Thoracic aorta (tissue), 2 donors: ENCODE results near the gene ZBTB7C. TPM values are rescaled to one million over a fixed set of nuclear protein-coding genes. Genes with fewer than 3 reads are reported as not detected.
A peak's percentile ranks its signal among the peaks of the same experiment; 100 is the strongest.

ENCODE experiments used
- ATAC-seq: fragments of 150-250 bp; one replicate; pipeline ENCODE4 v1.8.0; 2017; ENCODE audit warnings: low read depth; ENCODE audit not compliant: insufficient number of reproducible peaks, low FRiP score
- DNase-seq: peaks from one replicate; pipeline ENCODE4 v3.0.0-alpha.2; 2020; ENCODE audit warnings: low spot score
- H3K27ac ChIP-seq, 2 donors: fragments of 200-600 bp; sonication (generic); 1 replicate in 1 of 2; 2 replicates in 1 of 2; pipeline ENCODE4 v1.5.1; 2016; ENCODE audit warnings: mild to moderate bottlenecking in 2 of 2, moderate library complexity in 2 of 2
- H3K27me3 ChIP-seq: fragments of 200-600 bp; sonication (generic); replicated peaks from 2 replicates; pipeline ENCODE4 v1.6.0; 2016; ENCODE audit warnings: mild to moderate bottlenecking; ENCODE audit not compliant: insufficient read depth
- H3K36me3 ChIP-seq: fragments of 200-600 bp; sonication (generic); one replicate; pipeline ENCODE4 v1.5.1; 2016
- H3K4me1 ChIP-seq, 2 donors: fragments of 200-600 bp; sonication (generic); 1 replicate in 1 of 2; 2 replicates in 1 of 2; pipeline versions ENCODE4 v1.5.1 to v1.6.0; 2016; ENCODE audit warnings: low read depth in 2 of 2, mild to moderate bottlenecking in 1 of 2; ENCODE audit not compliant: control insufficient read depth in 1 of 2
- H3K4me3 ChIP-seq: fragments of 200-600 bp; sonication (generic); 2 replicates; pipeline ENCODE4 v1.5.1; 2016; ENCODE audit warnings: mild to moderate bottlenecking
- H3K9me3 ChIP-seq: fragments of 200-600 bp; sonication (generic); 2 replicates; pipeline ENCODE4 v1.5.1; 2016
- total RNA-seq, 2 donors: library from RNA; depleted of rRNA; stranded (reverse); fragments of >200 nt; gene quantifications; one replicate each; pipeline versions ENCODE4 v1.1.0 to v1.2.3, GENCODE V29; 2016
- TF ChIP-seq, protein P1 (sequence below): fragments of 200-600 bp; sonication (generic); IDR thresholded peaks from one replicate; pipeline ENCODE4 v1.5.1; 2019; ENCODE audit warnings: antibody characterized with exemption

The ZBTB7C gene
- total RNA-seq, 2 donors from 2014 or later = 9.6 to 10.9 TPM

GRCh38 chr18:48036226-48036625 is 373.0 kb downstream of the ZBTB7C start:
- H3K4me1 ChIP-seq = peaks cover 0 to 18% of the 10 kb centered on the region in 2 donors
- no peak overlapping the region for H3K27ac ChIP-seq
- no peaks in the 10 kb centered on the region for H3K9me3 ChIP-seq
- H3K36me3 ChIP-seq = peaks cover 3% of the 10 kb centered on the region
- H3K4me3 ChIP-seq = no peak overlapping the region
- no peaks in the 10 kb centered on the region for H3K27me3 ChIP-seq
- DNase-seq (no peak), ATAC-seq (no peak)
- TF ChIP-seq, protein P1, sequence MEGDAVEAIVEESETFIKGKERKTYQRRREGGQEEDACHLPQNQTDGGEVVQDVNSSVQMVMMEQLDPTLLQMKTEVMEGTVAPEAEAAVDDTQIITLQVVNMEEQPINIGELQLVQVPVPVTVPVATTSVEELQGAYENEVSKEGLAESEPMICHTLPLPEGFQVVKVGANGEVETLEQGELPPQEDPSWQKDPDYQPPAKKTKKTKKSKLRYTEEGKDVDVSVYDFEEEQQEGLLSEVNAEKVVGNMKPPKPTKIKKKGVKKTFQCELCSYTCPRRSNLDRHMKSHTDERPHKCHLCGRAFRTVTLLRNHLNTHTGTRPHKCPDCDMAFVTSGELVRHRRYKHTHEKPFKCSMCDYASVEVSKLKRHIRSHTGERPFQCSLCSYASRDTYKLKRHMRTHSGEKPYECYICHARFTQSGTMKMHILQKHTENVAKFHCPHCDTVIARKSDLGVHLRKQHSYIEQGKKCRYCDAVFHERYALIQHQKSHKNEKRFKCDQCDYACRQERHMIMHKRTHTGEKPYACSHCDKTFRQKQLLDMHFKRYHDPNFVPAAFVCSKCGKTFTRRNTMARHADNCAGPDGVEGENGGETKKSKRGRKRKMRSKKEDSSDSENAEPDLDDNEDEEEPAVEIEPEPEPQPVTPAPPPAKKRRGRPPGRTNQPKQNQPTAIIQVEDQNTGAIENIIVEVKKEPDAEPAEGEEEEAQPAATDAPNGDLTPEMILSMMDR = no peak

GRCh38 chr18:48035556-48035860 is 373.7 kb downstream of the ZBTB7C start:
- Histone ChIP-seq H3K36me3 (peaks cover 3% of the 10 kb centered on the region), H3K27me3 (no peaks in the 10 kb centered on the region), H3K9me3 (no peaks in the 10 kb centered on the region), H3K4me1 (peaks cover 0 to 18% of the 10 kb centered on the region in 2 donors), H3K27ac (no peak overlapping the region), H3K4me3 (no peak overlapping the region)
- no peak for DNase-seq
- TF ChIP-seq, protein P1 = no peak
- no peak for ATAC-seq

DNA sequence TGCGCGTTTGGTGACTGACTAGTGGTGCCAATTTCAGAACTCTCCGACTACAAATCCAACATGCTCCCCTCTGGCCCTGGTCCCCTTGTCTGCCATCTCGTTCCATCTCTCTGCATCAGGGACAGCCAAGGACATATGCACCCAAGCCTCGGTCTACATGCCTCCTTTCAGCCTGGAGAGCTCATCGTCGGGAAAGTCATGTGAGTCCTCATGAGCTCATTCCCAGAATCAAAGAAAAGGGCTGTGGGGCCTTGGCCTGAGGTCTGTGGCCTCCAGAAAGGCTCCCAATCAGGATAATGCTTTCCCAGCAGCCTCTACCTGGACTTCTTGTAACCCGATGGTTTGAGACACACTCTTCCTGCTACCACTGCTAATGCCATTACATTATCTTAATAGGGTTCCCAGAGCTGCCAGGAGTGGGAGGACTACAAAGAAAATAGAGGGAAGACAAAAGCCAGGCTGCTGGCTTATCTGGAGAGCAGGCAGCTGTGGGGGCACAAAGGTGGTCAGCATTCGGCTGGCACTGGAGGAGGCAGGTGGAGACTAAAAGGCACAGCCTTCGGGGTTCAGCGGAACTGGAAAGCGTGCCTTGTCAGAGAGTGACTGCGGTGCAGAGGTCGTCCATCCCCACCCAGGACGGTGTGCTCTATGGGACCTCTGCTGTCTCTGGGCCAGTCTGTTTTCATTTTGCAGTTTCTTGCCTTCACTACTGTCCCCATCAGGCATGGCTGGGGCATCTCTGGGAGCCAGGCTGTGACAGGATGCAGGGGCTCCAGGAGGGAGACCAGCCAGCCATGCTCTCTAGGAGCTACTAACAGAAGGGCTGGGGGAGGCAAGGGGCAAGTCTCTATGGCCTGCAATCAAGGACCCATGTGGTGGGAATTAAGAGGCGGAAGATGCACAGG is 374.3 kb downstream of the ZBTB7C start:
- no peak for DNase-seq
- no peaks in the 10 kb centered on the region for H3K27me3 ChIP-seq
- TF ChIP-seq, protein P1 = no peak
- H3K36me3 ChIP-seq = peaks cover 3% of the 10 kb centered on the region
- H3K27ac ChIP-seq = no peak overlapping the region
- ATAC-seq = no peak
- H3K4me1 ChIP-seq = peaks cover 0 to 18% of the 10 kb centered on the region in 2 donors
- no peaks in the 10 kb centered on the region for H3K9me3 ChIP-seq
- H3K4me3 ChIP-seq = no peak overlapping the region

GRCh38 chr18:48033790-48034650 is 375.2 kb downstream of the ZBTB7C start:
- DNase-seq (no peak), ATAC-seq (no peak)
- peak overlapping the region; percentile 15 to 36 for H3K27ac ChIP-seq
- H3K4me1 ChIP-seq = peaks cover 0 to 18% of the 10 kb centered on the region in 2 donors
- no peak overlapping the region for H3K4me3 ChIP-seq
- TF ChIP-seq, protein P1 = no peak
- no peaks in the 10 kb centered on the region for H3K36me3 ChIP-seq
- H3K9me3 ChIP-seq = no peaks in the 10 kb centered on the region
- H3K27me3 ChIP-seq = no peaks in the 10 kb centered on the region
